GM19452 (cell line): ENCODE data around the gene MEAF6.
A peak's percentile ranks its signal among the peaks of the same experiment; 100 is the strongest.

Experiments
- ATAC-seq: cut with Tn5 transposase; IDR thresholded peaks from one replicate; pipeline ENCODE4 v1.9.1; 2021; ENCODE audit not compliant: unreplicated experiment

The MEAF6 gene

DNA sequence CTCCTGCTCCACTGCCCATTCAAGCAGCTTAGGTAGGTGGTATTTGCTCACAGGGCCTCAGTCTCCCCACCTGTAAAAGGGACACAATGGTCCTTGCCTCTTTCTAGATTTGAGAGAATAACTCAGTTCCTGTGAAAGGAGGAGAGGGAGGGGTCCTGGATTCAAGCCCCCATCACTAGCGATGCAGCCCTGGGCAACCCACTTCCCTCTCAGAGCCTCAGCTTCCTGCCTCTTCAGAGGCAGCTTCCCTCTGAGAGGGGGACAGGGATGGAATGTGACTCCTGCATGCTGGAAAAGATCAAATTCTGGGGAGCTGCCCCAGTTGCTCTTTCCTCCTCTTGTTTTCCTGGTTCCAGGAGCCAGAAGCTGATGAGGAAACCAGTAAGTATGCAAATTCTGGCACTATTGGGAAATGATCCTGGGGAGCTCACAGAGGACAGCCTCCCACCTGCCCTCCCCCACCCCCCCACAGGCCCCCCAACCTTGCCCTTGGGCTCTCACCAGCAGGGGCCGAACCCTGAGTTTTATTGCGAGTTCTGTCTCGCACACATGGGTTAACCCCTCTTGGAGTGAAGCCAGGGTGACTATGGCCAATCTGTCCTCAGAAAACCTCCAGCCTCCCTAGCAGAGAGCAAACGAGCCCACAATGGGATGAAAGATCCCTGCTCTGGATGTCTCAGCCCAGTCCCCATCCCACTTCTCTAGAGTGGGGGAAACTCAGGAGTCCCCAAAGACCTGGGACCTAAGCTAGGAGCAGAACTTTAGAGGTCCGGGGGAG, 28.5 kb downstream of the MEAF6 start:
- no peak for ATAC-seq

DNA sequence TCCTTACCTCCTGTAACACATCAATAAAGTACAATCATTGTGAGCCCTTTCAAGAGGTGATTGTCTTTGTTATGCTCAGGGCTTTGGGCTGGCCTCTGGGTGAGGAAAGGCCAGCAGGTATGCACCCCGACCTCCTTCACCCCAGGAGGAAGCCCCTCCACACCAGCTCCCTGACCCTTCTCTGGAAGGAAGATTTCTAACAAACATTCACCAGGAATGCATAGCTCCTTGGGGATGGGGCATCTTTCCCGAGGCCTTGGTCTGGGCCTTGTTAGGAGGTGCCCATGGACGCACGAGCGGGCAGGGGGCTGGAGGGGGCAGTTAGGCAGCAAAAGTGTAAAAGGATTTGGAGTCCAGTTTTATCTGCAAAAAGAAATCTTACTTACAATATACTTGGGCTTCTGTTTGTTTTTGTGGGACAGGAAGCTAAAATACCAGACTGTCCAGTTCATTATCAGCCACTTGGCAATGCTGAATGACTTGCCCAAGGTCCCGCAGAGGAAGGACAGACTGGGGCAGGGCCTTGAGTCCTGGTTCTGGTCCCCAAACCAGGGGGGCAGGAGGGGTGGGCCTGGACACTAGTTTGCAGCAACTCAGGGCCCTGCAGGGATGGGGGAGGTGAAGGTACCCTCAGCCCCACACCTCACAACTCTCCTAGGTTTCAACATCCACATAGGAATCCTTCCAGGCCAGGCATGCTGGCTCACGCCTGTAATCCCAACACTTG, 30.1 kb downstream of the MEAF6 start:
- ATAC-seq: no peak

DNA sequence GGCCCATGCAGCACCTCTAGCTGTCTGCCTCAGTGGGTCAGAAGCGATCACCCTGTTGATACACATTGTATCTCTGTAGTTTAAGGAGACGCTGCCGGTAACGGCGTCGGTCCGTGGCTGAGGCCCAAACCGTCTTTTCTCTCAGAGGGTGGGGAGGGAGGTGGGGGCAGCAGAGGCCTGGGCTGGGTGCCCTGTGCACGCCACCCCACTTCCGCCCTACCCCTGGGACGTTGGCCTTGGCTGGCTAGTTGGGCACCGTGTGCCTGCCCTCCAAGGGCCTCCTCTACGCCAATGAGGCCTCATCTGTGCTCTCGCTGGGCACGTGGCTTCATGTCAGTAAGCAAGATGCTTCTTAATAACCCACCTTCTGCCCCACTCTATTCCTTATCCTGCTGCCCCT, 30.8 kb downstream of the MEAF6 start:
- no peak for ATAC-seq

DNA sequence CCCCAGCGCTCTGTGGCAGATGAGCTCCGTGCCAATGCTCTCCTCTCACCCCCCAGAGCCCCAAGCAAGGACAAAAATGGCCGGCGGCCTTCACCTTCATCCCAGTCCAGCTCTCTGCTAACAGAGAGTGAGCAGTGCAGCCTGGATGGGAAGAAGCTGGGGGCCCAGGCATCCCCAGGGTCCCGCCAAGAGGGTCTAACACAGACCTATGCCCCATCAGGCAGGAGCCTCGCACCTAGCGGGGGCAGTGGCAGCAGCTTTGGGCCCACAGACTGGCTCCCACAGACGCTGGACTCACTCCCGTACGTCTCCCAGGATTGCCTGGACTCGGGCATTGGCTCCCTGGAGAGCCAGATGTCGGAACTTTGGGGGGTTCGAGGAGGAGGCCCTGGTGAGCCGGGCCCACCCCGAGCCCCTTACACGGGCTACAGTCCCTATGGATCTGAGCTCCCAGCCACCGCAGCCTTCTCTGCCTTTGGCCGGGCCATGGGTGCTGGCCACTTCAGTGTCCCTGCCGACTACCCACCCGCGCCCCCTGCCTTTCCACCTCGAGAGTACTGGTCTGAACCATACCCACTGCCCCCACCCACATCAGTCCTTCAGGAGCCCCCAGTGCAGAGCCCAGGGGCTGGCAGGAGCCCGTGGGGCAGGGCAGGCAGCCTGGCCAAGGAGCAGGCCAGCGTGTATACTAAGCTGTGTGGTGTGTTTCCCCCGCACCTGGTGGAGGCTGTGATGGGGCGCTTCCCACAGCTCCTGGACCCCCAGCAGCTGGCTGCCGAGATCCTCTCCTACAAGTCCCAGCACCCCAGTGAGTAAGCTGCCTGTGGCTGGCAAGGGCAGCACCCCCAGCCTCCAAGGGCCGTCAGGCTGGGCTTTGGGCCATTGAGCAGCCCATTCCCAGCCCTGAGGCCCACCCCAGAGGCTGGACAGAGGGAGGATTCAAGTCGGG, 31.5 kb downstream of the MEAF6 start:
- ATAC-seq: no peak

DNA sequence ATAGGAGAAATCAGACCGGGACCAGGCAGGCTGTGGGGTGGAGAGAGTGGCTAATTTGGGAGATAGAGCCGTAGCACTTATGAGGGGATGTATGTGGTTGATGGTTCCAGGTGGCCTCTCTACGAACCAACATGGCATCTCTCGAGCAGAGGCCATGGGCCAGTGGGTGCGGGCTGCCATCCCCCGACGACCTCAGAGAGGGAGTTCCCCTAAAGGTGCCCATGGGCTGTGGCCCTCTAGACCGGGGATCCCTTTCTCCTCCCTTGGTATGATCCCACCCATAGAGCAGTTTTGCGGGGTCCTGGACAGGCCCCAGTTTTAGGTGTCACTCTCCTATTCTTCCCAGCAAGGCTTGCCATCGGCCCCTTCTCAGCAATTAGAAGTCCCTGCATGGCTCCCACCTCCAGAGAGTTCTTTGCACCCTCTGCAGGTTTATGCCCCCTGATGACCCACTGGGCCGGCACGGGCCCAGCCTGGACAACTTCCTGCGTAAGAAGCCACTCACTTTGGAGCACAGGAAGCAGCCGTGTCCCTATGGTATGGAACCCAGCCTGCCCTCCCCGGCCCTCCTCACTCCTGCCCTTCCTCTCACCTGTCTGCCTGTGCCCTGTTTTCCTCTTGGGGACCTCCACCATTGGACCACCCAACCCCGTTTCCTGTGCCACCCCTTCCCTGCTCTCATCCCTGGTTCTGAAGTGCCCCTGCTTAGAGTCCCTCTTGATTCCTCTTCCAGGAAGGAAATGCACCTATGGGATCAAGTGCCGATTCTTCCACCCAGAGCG, 32.4 kb downstream of the MEAF6 start:
- no peak for ATAC-seq

DNA sequence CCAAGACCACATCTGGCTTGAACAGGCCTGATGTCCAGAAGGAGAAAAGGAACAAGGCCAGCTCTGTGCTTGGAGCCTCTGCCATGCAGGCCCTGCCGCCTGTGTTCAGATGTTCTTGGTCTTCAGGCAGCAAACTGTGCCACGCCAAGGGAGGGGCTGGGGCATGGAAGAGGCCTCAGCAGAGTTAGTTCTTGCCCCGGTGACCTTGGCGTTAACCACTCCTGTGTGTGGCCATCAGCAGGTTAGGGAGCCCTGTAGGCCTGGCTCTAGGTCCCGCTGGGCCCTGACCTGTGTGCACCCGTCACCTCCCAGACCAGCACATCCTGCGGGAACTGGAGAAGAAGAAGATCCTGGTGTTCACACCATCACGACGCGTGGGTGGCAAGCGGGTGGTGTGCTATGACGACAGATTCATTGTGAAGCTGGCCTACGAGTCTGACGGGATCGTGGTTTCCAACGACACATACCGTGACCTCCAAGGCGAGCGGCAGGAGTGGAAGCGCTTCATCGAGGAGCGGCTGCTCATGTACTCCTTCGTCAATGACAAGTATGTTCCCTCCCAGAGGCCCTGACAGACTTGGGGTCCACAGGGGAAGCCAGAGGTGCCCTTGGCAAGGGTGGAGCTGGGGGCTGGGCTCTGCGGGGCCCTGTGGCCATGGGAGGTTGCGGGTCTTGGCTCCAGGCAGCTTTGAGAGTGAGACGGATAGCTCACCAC, 33.1 kb downstream of the MEAF6 start:
- ATAC-seq: no peak

DNA sequence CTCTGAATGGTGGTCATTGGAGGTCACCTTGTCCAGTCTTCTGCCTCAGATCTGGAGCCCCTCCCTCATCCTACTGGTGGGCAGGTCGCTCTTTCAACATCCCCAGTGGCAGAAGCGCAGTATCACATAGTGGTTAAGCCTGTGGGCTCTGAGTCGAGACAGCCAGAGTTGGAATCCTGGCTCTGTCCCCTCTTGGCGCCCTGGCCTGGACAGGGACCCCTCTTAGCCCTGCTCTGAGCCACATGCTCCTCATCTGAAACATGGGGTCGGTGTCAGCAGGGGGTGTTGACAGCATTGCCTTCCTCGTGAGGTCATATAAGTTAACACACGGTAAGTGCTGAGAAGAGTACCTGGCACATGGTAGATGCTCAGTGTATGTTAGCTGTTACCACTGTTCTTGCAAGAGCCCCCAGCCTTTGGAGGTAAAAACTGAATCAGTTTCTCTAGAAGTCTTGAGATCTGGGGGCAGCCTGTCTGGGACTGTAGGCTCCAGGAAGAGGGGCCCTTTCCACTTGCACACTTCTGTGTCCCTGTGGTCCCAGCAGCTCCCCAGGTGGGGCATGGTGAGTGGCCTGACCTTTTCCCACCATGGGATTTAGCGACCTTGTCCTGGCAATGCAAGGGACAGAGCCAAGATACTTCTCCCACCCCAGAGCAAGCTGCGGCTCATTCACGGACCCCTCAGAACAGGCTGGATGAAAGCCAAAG, 33.8 kb downstream of the MEAF6 start:
- no peak for ATAC-seq

DNA sequence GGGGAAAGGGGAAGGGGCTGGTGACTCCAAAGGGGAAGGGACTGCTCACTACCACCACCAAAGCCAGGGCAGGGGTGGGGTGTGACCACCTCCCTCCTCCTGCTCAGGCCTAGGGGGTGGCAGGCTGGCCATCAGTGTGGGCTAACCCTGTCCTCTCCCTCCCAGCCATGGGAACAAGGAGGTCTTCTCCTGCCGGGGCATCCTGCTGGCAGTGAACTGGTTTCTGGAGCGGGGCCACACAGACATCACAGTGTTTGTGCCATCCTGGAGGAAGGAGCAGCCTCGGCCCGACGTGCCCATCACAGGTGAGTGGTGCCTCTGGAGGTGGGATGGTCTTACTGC, 34.5 kb downstream of the MEAF6 start:
- ATAC-seq: no peak

DNA sequence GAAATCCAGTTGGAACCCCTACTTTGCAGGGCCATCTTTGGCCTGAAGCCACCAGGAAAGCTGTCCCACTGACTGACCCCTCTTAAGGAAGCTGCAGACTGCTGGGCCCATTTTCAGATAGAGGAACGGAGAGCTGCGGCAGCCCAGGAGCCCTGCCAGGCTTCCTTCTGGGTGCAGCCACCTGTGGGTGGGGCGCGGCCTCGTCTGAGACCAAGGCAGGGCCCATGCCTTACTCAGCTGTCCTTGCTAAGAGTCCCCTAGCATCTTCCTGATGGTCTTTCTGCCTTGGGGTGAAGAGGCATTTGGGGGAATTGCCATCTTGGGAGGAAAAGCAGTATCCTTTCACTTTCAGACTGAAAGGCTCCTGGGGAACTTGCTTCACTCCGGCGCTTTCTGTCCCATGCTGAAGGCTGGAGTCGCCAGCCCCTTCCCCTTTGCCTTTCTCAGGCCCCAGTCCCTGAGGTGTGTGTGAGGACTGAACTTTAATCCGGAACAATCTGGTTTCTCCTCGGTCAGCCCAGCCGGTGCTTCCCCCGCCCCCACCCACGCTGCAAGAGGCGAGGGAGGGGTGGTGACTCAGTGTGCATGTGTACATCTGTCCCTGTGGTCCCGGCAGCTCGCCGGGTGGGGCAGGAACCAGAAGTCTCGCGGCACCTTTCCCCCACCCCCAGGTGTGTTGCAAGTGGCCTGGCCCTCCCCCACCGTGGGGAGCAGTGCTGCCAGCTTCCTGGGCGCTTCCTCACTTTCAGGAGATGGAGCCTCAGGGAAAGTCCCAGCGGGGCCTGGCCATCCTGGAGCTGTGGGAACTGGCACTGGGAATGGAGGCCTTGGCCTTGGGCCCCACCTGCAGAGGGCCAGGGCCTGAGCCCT, 35.1 kb downstream of the MEAF6 start:
- peak; percentile 41 for ATAC-seq

DNA sequence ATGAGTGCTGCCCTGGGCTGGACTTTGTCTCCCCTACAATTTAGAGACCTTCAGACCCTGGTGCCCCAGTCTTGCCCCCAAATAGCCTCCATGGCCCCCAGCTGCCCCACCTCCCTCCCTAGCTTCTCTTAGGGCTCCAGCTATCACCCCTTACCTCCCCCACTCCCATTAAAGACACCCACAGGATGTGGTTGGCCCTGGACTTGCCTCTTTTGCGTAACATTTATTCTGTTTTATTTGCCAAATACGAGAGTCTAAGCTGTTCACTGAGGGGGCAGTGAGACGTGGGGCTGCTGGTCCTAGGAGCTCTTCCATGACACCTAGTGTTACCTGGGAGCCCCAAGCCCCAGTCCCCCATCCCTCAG, 35.7 kb downstream of the MEAF6 start:
- ATAC-seq: no peak

DNA sequence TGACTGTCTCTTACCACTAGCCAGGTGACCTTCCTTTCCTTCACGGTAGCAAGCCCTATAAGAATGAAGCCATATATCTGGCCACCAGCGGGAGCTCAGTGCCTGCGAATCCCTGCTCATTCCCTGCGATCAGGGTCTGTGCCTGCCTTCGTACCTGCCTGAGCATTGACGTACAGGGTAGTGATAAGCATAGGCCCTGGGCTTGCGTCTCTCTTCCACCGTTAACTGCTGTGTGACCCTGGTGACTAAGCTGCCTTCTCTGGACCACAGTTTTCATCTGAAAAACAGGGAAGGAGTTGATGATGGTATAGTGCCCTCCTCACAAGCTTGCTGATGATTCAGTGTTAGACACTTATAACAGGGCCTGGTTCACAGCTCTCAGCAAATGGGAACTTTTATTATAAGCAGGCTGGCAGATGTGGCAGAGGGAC, 36.1 kb downstream of the MEAF6 start:
- no peak for ATAC-seq

DNA sequence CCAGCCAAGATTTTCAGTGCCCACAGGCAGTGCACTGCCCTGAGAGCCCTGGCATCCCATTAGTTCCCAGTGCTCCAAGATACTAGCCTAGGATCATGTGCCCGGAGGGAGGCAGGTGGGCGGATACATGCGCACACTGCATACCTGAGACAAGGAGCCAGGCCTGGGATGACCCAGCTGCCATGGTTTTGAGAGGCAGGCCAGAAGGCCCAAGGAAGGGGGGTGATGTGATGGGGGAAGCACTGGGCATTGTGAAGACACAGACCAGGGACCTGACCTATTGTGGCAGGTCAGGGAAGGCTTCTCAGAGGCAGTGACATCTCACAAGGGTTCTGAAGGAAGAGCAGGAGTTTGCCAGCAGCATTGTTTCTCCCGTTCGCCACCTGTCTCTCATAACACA, 36.6 kb downstream of the MEAF6 start:
- no peak for ATAC-seq

DNA sequence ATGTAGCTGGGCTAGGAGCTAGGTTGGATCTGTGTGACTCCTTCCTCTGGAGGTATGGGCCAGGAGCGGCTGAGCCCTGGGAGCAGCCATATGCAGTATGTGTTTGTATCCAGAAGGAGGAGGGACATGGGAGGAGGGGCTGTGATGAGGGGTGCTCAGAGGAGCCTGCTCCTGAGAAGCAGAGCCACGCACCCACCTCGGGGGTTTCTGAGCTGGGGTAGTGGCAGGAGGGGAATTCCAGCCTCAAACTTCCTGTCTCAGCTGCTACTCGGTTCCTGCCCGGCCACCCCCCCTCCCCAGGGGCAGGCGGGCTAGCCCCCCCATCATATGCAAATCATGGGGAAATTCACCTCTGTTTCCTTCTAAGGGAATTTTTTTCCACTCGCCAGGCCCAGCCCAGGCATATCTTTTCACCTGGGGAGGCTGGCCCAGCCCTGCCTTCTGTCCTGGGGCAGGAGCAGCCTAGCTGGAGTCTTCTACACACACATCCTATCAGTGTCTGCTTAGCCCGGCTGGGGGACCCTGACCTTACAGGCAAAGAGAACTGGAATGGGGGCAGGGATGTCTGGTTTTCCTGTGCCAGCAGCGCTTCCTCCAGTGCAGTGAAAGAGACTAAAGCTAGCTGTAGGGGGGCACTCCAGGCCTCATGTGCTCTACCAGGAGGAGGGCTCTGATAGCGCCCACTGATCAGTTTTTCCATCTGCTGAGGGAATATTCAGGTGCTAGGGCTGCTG, 37.2 kb downstream of the MEAF6 start:
- peak; percentile 37 for ATAC-seq

DNA sequence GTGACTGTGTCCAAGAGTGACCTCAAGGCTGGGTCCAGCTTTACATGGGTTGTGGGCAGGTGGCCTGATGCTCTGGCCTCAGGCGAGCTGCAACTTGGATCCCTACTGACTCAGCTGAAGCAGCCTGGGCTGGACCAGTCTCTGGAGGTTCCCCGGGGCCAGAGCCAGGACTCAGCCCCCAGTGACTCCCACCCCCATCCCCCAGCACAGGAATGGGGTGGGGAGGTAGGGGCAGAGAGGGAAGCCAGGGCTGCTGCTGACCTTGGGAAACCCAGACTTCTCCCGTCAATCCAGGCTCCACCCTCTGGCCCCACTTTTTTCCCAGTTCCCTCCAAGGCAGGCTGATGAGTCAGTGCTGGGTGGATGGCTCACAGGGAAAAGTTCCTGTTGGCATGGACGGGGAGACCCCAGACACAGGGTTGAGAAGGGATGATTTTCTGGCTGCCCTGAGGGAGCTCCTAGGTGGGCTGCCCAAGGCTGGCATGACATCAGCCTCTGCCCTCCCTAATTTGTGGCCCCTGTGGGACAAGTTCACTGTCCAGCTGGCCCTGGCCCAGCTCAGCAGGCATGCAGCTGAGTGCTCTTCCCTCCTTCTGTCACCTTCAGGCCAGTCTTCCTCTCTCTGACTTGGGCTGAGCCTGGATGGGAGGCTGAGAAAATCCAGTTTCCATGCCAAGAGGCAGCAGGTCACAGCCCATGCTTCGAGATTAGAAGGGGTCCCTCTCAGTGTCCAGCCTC, 37.9 kb downstream of the MEAF6 start:
- no peak for ATAC-seq

DNA sequence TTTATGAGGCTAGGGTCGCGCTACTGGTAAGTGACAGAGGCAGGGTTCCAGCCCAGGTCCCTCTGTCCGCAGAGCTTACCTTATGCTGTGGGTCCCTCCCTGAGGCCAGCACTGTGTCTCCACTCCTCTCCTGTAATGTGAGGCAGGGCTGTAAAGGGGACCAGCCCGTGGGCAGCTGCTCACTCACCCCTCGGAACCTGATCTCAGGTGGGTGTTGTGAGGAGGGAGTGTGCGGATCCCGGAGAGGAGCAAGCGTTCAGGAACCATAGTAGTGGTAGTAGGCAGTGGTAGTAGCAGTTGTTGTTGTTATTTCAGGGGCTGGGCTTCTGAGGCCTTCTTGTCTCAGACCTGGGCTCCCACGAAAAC, 38.5 kb downstream of the MEAF6 start:
- no peak for ATAC-seq

DNA sequence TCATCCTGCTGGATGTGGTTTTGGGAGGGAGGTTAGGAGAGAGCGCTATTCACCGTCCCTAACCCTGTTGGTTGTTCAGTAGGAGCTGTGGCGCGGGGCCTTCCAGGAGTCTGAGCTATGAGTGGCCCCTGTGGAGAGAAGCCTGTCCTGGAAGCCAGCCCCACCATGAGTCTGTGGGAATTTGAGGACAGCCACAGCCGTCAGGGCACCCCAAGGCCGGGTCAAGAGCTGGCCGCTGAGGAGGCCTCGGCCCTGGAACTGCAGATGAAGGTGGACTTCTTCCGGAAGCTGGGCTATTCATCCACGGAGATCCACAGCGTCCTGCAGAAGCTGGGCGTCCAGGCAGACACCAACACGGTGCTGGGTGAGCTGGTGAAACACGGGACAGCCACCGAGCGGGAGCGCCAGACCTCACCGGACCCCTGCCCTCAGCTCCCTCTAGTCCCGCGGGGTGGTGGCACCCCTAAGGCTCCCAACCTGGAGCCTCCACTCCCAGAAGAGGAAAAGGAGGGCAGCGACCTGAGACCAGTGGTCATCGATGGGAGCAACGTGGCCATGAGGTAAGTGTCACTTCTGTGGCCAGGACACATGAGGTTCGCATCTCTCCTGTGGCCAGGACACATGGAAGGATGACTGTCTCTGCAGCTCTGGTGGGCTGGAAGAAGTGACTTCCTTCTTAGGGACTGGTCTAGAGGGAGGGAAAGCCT, 39.0 kb downstream of the MEAF6 start:
- no peak for ATAC-seq
